ENCODE measurements around the gene FBXO17. TPM values are rescaled to one million over a fixed set of nuclear protein-coding genes. Genes with fewer than 3 reads are reported as not detected.

FBXO17 gene
- total and polyA plus RNA-seq, 2 donors (not counting 1 experiment from before 2014, with no cell fraction given): not detected

- 92% methylated on average over 28 of the region's 29 CpGs for WGBS (ENCODE audit: insufficient coverage)
- ChIA-PET POLR2A (interaction anchor here (0.7 kb wide), 1 partner anchor 506 kb away, joined by 3 read pairs; no protein-coding TSS in a partner anchor), CTCF (interaction anchor here (0.6 to 5.6 kb wide), 17 partner anchors 13 to 688 kb away, joined by 3 to 55 read pairs (median 4); partner anchors contain the start of genes FAM98C, MAP4K1 and PSMD8)
- no peaks in the 10 kb centered on the region for H3K27me3 Mint-ChIP-seq
- H3K27ac Mint-ChIP-seq: peak overlapping the region; percentile 71
- Histone ChIP-seq H2AFZ (ENCODE audit: insufficient read depth, low read depth, low read length, poor library complexity, severe bottlenecking) (no peak overlapping the region), H3K9ac (ENCODE audit: low read length) (no peak overlapping the region), H3K9me3 (ENCODE audit: control extremely low read depth in 1 of 3, control insufficient read depth in 2 of 3, insufficient read depth in 1 of 3, low read length in 2 of 3) (peaks cover 0 to 11% (median 0%) of the 10 kb centered on the region in 3 donors), H3K4me2 (replicated peaks; ENCODE audit: low read depth, low read length, poor library complexity, severe bottlenecking) (no peak overlapping the region), H4K20me1 (ENCODE audit: control insufficient read depth, insufficient read depth, low read length, poor library complexity, severe bottlenecking) (peaks cover 5% of the 10 kb centered on the region), H3K27me3 (replicated peaks in 1 of 4; ENCODE audit: control extremely low read depth in 1 of 4, control insufficient read depth in 3 of 4, insufficient read depth in 4 of 4, low read length in 3 of 4) (no peaks in the 10 kb centered on the region), H3K79me2 (ENCODE audit: control insufficient read depth, insufficient read depth, low read length) (peaks cover 26% of the 10 kb centered on the region), H3K4me1 (ENCODE audit: control insufficient read depth in 2 of 2, insufficient read depth in 2 of 2, low read length in 2 of 2) (peaks cover 19 to 28% of the 10 kb centered on the region in 2 donors), H3K36me3 (replicated peaks in 1 of 2; ENCODE audit: control extremely low read depth in 1 of 2, control insufficient read depth in 1 of 2, extremely low read depth in 1 of 2, insufficient read depth in 2 of 2, low read length in 1 of 2) (peaks cover 0 to 18% of the 10 kb centered on the region in 2 experiments), H3K4me3 (ENCODE audit: control extremely low read depth in 1 of 5, extremely low read depth in 1 of 5, insufficient read depth in 1 of 5, low read depth in 2 of 5, low read length in 4 of 5) (no peak overlapping the region), H3K27ac (ENCODE audit: low read length in 2 of 2) (no peak overlapping the region)
- H3K9me3 Mint-ChIP-seq (ENCODE audit: insufficient read depth): peaks cover 9% of the 10 kb centered on the region
- peaks cover 26% of the 10 kb centered on the region for H3K4me1 Mint-ChIP-seq
- TF ChIP-seq EZH2 (IDR thresholded peaks at IDR 0.05; ENCODE audit: borderline replicate concordance, insufficient read depth, low read depth, low read length, poor library complexity, severe bottlenecking): no peak
- peak; percentile 47 for TF ChIP-seq CTCF (IDR thresholded peaks at IDR 0.05)
- ATAC-seq (ENCODE audit: low read depth) (no peak), DNase-seq (peak; percentile 66)
- intact Hi-C loops (cut with micrococcal nuclease): no loop called here
- peak overlapping the region; percentile 37 for H3K4me3 Mint-ChIP-seq
Measured at GRCh38 chr19:38932425-38933179, 42.9 kb downstream of the FBXO17 start.

- ATAC-seq (ENCODE audit: low read depth): no peak
- Histone ChIP-seq H3K79me2 (ENCODE audit: control insufficient read depth, insufficient read depth, low read length) (peaks cover 26% of the 10 kb centered on the region), H3K36me3 (replicated peaks in 1 of 2; ENCODE audit: control extremely low read depth in 1 of 2, control insufficient read depth in 1 of 2, extremely low read depth in 1 of 2, insufficient read depth in 2 of 2, low read length in 1 of 2) (peaks cover 0 to 18% of the 10 kb centered on the region in 2 experiments), H3K4me1 (ENCODE audit: control insufficient read depth in 2 of 2, insufficient read depth in 2 of 2, low read length in 2 of 2) (peaks cover 19 to 28% of the 10 kb centered on the region in 2 donors), H3K9ac (ENCODE audit: low read length) (peak overlapping the region; percentile 93), H3K4me3 (ENCODE audit: control extremely low read depth in 1 of 5, extremely low read depth in 1 of 5, insufficient read depth in 1 of 5, low read depth in 2 of 5, low read length in 4 of 5) (peak overlapping the region; percentile 79 to 93 (median 91)), H3K27me3 (replicated peaks in 1 of 4; ENCODE audit: control extremely low read depth in 1 of 4, control insufficient read depth in 3 of 4, insufficient read depth in 4 of 4, low read length in 3 of 4) (no peaks in the 10 kb centered on the region), H3K27ac (ENCODE audit: low read length in 2 of 2) (peak overlapping the region; percentile 84 to 91), H3K9me3 (ENCODE audit: control extremely low read depth in 1 of 3, control insufficient read depth in 2 of 3, insufficient read depth in 1 of 3, low read length in 2 of 3) (peaks cover 0 to 11% (median 0%) of the 10 kb centered on the region in 3 donors), H3K4me2 (replicated peaks; ENCODE audit: low read depth, low read length, poor library complexity, severe bottlenecking) (peak overlapping the region; percentile 97), H4K20me1 (ENCODE audit: control insufficient read depth, insufficient read depth, low read length, poor library complexity, severe bottlenecking) (peaks cover 5% of the 10 kb centered on the region), H2AFZ (ENCODE audit: insufficient read depth, low read depth, low read length, poor library complexity, severe bottlenecking) (peak overlapping the region; percentile 81)
- WGBS (ENCODE audit: insufficient coverage): 100% methylated on average over 2 of the region's 8 CpGs
- Mint-ChIP-seq H3K27me3 (no peaks in the 10 kb centered on the region), H3K4me1 (peaks cover 26% of the 10 kb centered on the region), H3K27ac (peak overlapping the region; percentile 99), H3K9me3 (ENCODE audit: insufficient read depth) (peaks cover 9% of the 10 kb centered on the region), H3K4me3 (peak overlapping the region; percentile 99)
- TF ChIP-seq CTCF (IDR thresholded peaks at IDR 0.05): no peak
- no peak for TF ChIP-seq EZH2 (IDR thresholded peaks at IDR 0.05; ENCODE audit: borderline replicate concordance, insufficient read depth, low read depth, low read length, poor library complexity, severe bottlenecking)
- CTCF ChIA-PET: interaction anchor here (0.7 to 5.6 kb wide), 15 partner anchors 31 to 2000 kb away, joined by 3 to 55 read pairs (median 15); partner anchors contain the start of genes ACTN4, CATSPERG, FAM98C and MAP4K1
- POLR2A ChIA-PET: interaction anchor here (2.4 kb wide), 1 partner anchor 162 kb away, joined by 17 read pairs; no protein-coding TSS in a partner anchor
- no peak for DNase-seq
- intact Hi-C loops (cut with micrococcal nuclease): loop anchor here (2.0 kb wide), 2 partner anchors 163 to 417 kb away; no protein-coding TSS in a partner anchor
Measured at GRCh38 chr19:38931521-38931793, 44.1 kb downstream of the FBXO17 start.

Measured in B cell (primary cell).